Colonic mucosa (tissue), 4 donors: Measurements from ENCODE around the gene VEZF1. TPM values are rescaled to one million over a fixed set of nuclear protein-coding genes. Genes with fewer than 3 reads are reported as not detected.

ENCODE experiments used
- DNase-seq: peaks from one replicate; pipeline ENCODE4 v3.0.0-alpha.2; 2020
- H3K27ac ChIP-seq: fragments of 200-600 bp; one replicate; pipeline ENCODE4 v1.8.0; 2021
- H3K27me3 ChIP-seq: fragments of 200-600 bp; one replicate; pipeline ENCODE4 v1.8.0; 2021
- H3K36me3 ChIP-seq: fragments of 200-600 bp; one replicate; pipeline ENCODE4 v1.8.0; 2021
- H3K4me1 ChIP-seq: fragments of 200-600 bp; one replicate; pipeline ENCODE4 v1.8.0; 2021; ENCODE audit warnings: mild to moderate bottlenecking
- H3K4me3 ChIP-seq: fragments of 200-600 bp; one replicate; pipeline ENCODE4 v1.8.0; 2021
- H3K9ac ChIP-seq, 2 donors: one replicate each; pipeline ENCODE4 v1.7.0; 2013; ENCODE audit warnings: control low read depth in 2 of 2, low read depth in 2 of 2, low read length in 2 of 2
- H3K9me3 ChIP-seq: fragments of 200-600 bp; one replicate; pipeline ENCODE4 v1.8.0; 2021
- CTCF ChIP-seq: fragments of 200-600 bp; IDR thresholded peaks from one replicate; pipeline ENCODE4 v1.8.0; 2022; ENCODE audit warnings: antibody characterized with exemption, mild to moderate bottlenecking
- intact Hi-C: fragments of 100-400 bp; cut with DNase I; formaldehyde crosslinking; loops from one replicate; pipeline ENCODE4 v1.14.1; 2022
- total RNA-seq, 2 donors: library from RNA; stranded (reverse); fragmentation: NEBNext Ultra II Directional in 1 of 2; extraction: Animal tissue kit (Norgen Biotek cat#: 25700) in 1 of 2; gene quantifications; one replicate each; pipeline ENCODE4 v1.2.1, GENCODE V29; 2021
- donor health status: healthy.
- donor health status: DM: no; HTN: no; CAD: no.
- donor health status: DM: no; HTN: no; CAD: no.

The VEZF1 gene
- total RNA-seq, 2 donors from 2014 or later = 35.7 to 52.8 TPM

GRCh38 chr17:58005728-58006559, 17.9 kb upstream of the VEZF1 start:
- Histone ChIP-seq H3K36me3 (peaks cover 21% of the 10 kb centered on the region), H3K9ac (peak overlapping the region; percentile 97 to 100), H3K4me3 (peak overlapping the region; percentile 83), H3K4me1 (peaks cover 12% of the 10 kb centered on the region), H3K27me3 (no peaks in the 10 kb centered on the region), H3K9me3 (no peaks in the 10 kb centered on the region), H3K27ac (peak overlapping the region; percentile 97)
- TF ChIP-seq CTCF = peak; percentile 6
- intact Hi-C loops = loop anchor here (2.0 kb wide), 1 partner anchor 79 kb away; no protein-coding TSS in a partner anchor
- DNase-seq = no peak

- intact Hi-C loops = loop anchor here (2.0 kb wide), 1 partner anchor 80 kb away; no protein-coding TSS in a partner anchor
- Histone ChIP-seq H3K36me3 (peaks cover 21% of the 10 kb centered on the region), H3K9me3 (no peaks in the 10 kb centered on the region), H3K9ac (peak overlapping the region in 1 of 2 donors; percentile 100), H3K27me3 (no peaks in the 10 kb centered on the region), H3K4me3 (peak overlapping the region; percentile 83), H3K27ac (peak overlapping the region; percentile 97), H3K4me1 (peaks cover 12% of the 10 kb centered on the region)
- peak; percentile 24 for DNase-seq
- TF ChIP-seq CTCF = peak; percentile 3
These were observed 17.1 kb upstream of the VEZF1 start for GRCh38 chr17:58005031-58005727.

GRCh38 chr17:58004060-58004459, 16.0 kb upstream of the VEZF1 start:
- no peak overlapping the region for H3K27ac ChIP-seq
- no peak overlapping the region for H3K4me3 ChIP-seq
- intact Hi-C loops = loop anchor here (2.0 to 5.0 kb wide), 2 partner anchors 81 to 108 kb away; no protein-coding TSS in a partner anchor
- H3K9ac ChIP-seq = no peak overlapping the region
- no peak for TF ChIP-seq CTCF
- H3K36me3 ChIP-seq = peaks cover 21% of the 10 kb centered on the region
- H3K27me3 ChIP-seq = no peaks in the 10 kb centered on the region
- peaks cover 12% of the 10 kb centered on the region for H3K4me1 ChIP-seq
- DNase-seq = no peak
- H3K9me3 ChIP-seq = no peaks in the 10 kb centered on the region

GRCh38 chr17:58002973-58003372, 14.9 kb upstream of the VEZF1 start:
- no peak for DNase-seq
- intact Hi-C loops = loop anchor here (5.0 kb wide), 1 partner anchor 109 kb away; no protein-coding TSS in a partner anchor
- Histone ChIP-seq H3K4me1 (peaks cover 12% of the 10 kb centered on the region), H3K36me3 (peaks cover 21% of the 10 kb centered on the region), H3K27ac (no peak overlapping the region), H3K9ac (no peak overlapping the region), H3K4me3 (no peak overlapping the region), H3K9me3 (no peaks in the 10 kb centered on the region), H3K27me3 (no peaks in the 10 kb centered on the region)
- TF ChIP-seq CTCF = no peak

- H3K36me3 ChIP-seq = peaks cover 21% of the 10 kb centered on the region
- no peak for DNase-seq
- H3K4me3 ChIP-seq = no peak overlapping the region
- no peaks in the 10 kb centered on the region for H3K27me3 ChIP-seq
- H3K9ac ChIP-seq = no peak overlapping the region
- TF ChIP-seq CTCF = no peak
- intact Hi-C loops = loop anchor here (5.0 kb wide), 1 partner anchor 110 kb away; no protein-coding TSS in a partner anchor
- no peaks in the 10 kb centered on the region for H3K9me3 ChIP-seq
- H3K4me1 ChIP-seq = peaks cover 12% of the 10 kb centered on the region
- no peak overlapping the region for H3K27ac ChIP-seq
These were observed 14.3 kb upstream of the VEZF1 start for GRCh38 chr17:58002154-58002948.
